HepG2 (cell line): Measurements from ENCODE around the gene TMED6. TPM values are rescaled to one million over a fixed set of nuclear protein-coding genes. Genes with fewer than 3 reads are reported as not detected.
A peak's percentile ranks its signal among the peaks of the same experiment; 100 is the strongest.

ENCODE experiments used
- ATAC-seq: fragments of 200-7000 bp; cut with Tn5 transposase; 3 replicates; pipeline ENCODE4 v1.9.1; 2020; ENCODE audit warnings: mild to moderate bottlenecking, moderate library complexity
- BruUV-seq: library from RNA; stranded (reverse); fragments of 400-500 nt; replicated peaks from 2 replicates; lab custom pipeline; 2021; lab: Mats Ljungman, UMichigan
- CTCF ChIA-PET: fragments of 300-600 bp; formaldehyde crosslinking; extraction: SDS; loops from one replicate; lab custom pipeline; 2021; ENCODE audit warnings: low total read pairs, inconsistent platforms, low intra/inter-chr PET ratio; lab: Yijun Ruan, JAX
- POLR2A ChIA-PET: fragments of 350-600 bp; sonication (Branson Sonifier 250); formaldehyde crosslinking; loops from one replicate; lab custom pipeline; 2020; ENCODE audit warnings: antibody characterized with exemption, inconsistent platforms; lab: Yijun Ruan, JAX
- DNase-seq: peaks from one replicate; pipeline ENCODE4 v3.0.0-alpha.2; 2015; ENCODE audit warnings: low spot score
- FAIRE-seq: peaks from 3 replicates; lab custom pipeline; 2011; peaks lifted over from hg19 to GRCh38; lab: Jason Lieb, UNC
- H2AFZ ChIP-seq: one replicate; pipeline ENCODE4 v1.6.1; 2011; ENCODE audit warnings: low read length, inconsistent platforms
- H3K27ac ChIP-seq: fragments of 300-600 bp; 3 replicates; pipeline ENCODE4 v1.8.0; 2011; ENCODE audit warnings: mixed run types, mild to moderate bottlenecking, mixed read lengths, low read length, inconsistent platforms; ENCODE audit not compliant: insufficient read depth; ENCODE audit errors: extremely low read length
- H3K27me3 ChIP-seq, 2 experiments: fragments of 200-600 bp in 1 of 2; 2 replicates in 1 of 2; 3 replicates in 1 of 2; pipeline versions ENCODE4 v1.6.0 to v1.8.0; 2011; ENCODE audit warnings: low read length in 2 of 2, mild to moderate bottlenecking in 2 of 2, moderate library complexity in 2 of 2, inconsistent platforms in 1 of 2; ENCODE audit not compliant: insufficient read depth in 2 of 2, control insufficient read depth in 1 of 2
- H3K36me3 ChIP-seq, 2 experiments: fragments of 200-600 bp in 1 of 2; replicated peaks in 1 of 2; 2 replicates in 1 of 2; 3 replicates in 1 of 2; pipeline versions ENCODE4 v1.5.1 to v1.8.0; 2011; ENCODE audit warnings: low read length in 2 of 2, inconsistent platforms in 1 of 2; ENCODE audit not compliant: insufficient read depth in 2 of 2, control insufficient read depth in 1 of 2
- H3K4me1 ChIP-seq: 2 replicates; pipeline ENCODE4 v1.5.1; 2012; ENCODE audit warnings: low read length, inconsistent platforms; ENCODE audit not compliant: insufficient read depth
- H3K4me2 ChIP-seq: 2 replicates; pipeline ENCODE4 v1.6.0; 2011; ENCODE audit warnings: low read depth, low read length, inconsistent platforms
- H3K4me3 ChIP-seq, 3 experiments: fragments of 200-600 bp in 1 of 3; sonication (generic), shearing (Covaris generic) in 1 of 3; replicated peaks in 1 of 3; 2 replicates each; pipeline ENCODE4 v1.5.1; 2011 to 2016; ENCODE audit warnings: low read length in 3 of 3, inconsistent platforms in 2 of 3, low read depth in 2 of 3, mild to moderate bottlenecking in 2 of 3, control low read depth in 1 of 3, mixed read lengths in 1 of 3; ENCODE audit not compliant: insufficient read depth in 1 of 3
- H3K79me2 ChIP-seq: one replicate; pipeline ENCODE4 v1.6.1; 2011; ENCODE audit warnings: low read length, inconsistent platforms; ENCODE audit not compliant: insufficient read depth
- H3K9ac ChIP-seq: 2 replicates; pipeline ENCODE4 v1.6.0; 2011; ENCODE audit warnings: mild to moderate bottlenecking, low read depth, low read length, inconsistent platforms; ENCODE audit not compliant: insufficient read depth
- H3K9me3 ChIP-seq: 2 replicates; pipeline ENCODE4 v1.5.1; 2012; ENCODE audit warnings: mild to moderate bottlenecking, low read length
- H4K20me1 ChIP-seq: 2 replicates; pipeline ENCODE4 v1.6.0; 2011; ENCODE audit warnings: inconsistent platforms, mild to moderate bottlenecking, low read length, moderate library complexity; ENCODE audit not compliant: insufficient read depth
- AHDC1 ChIP-seq: sonication (generic); formaldehyde crosslinking; IDR thresholded peaks from 2 replicates; pipeline ENCODE4 v1.5.1; 2020; ENCODE audit warnings: mild to moderate bottlenecking, missing genetic modification reagents, borderline replicate concordance
- AKAP8 ChIP-seq: sonication (generic); formaldehyde crosslinking; IDR thresholded peaks from 2 replicates; pipeline ENCODE4 v1.5.1; 2020; ENCODE audit warnings: mild to moderate bottlenecking, missing genetic modification reagents
- ARNT ChIP-seq: fragments of 450-650 bp; IDR thresholded peaks from 2 replicates; pipeline ENCODE4 v1.6.1; 2017
- ATF5 ChIP-seq: sonication (generic); formaldehyde crosslinking; IDR thresholded peaks from 2 replicates; pipeline ENCODE4 v1.4.0; 2020; ENCODE audit warnings: mild to moderate bottlenecking, low read depth, missing genetic modification reagents
- EED ChIP-seq: sonication (generic); formaldehyde crosslinking; IDR thresholded peaks from 2 replicates; pipeline ENCODE4 v1.5.0; 2020; ENCODE audit warnings: mild to moderate bottlenecking, missing genetic modification reagents
- GATA4 ChIP-seq: sonication (generic); IDR thresholded peaks from 2 replicates; pipeline ENCODE4 v1.6.1; 2016; ENCODE audit warnings: antibody characterized with exemption, low read depth, borderline replicate concordance
- HBP1 ChIP-seq: IDR thresholded peaks from 2 replicates; pipeline ENCODE4 v1.6.1; 2016; ENCODE audit warnings: low read depth, control low read depth
- HDAC1 ChIP-seq: sonication (generic); formaldehyde crosslinking; IDR thresholded peaks from 2 replicates; pipeline ENCODE4 v1.5.1; 2020; ENCODE audit warnings: mild to moderate bottlenecking, missing genetic modification reagents
- HES4 ChIP-seq: sonication (generic); formaldehyde crosslinking; IDR thresholded peaks from 2 replicates; pipeline ENCODE4 v1.9.0; 2021; ENCODE audit warnings: mild to moderate bottlenecking, missing genetic modification reagents, borderline replicate concordance
- MEIS1 ChIP-seq: sonication (generic); formaldehyde crosslinking; IDR thresholded peaks from 2 replicates; pipeline ENCODE4 v1.9.0; 2021; ENCODE audit warnings: mild to moderate bottlenecking, missing genetic modification reagents, moderate library complexity, borderline replicate concordance
- POLR2G ChIP-seq: fragments of 200-400 bp; formaldehyde crosslinking; IDR thresholded peaks from 2 replicates; pipeline ENCODE4 v1.6.1; 2018; ENCODE audit warnings: mild to moderate bottlenecking, low read depth, low read length, moderate library complexity
- RXRA ChIP-seq: sonication (generic); formaldehyde crosslinking; IDR thresholded peaks from 2 replicates; pipeline ENCODE4 v1.5.1; 2020; ENCODE audit warnings: missing genetic modification reagents
- SAP130 ChIP-seq: IDR thresholded peaks from 2 replicates; pipeline ENCODE4 v1.6.1; 2016; ENCODE audit warnings: low read depth
- SMARCC2 ChIP-seq: fragments of 450-650 bp; IDR thresholded peaks from 2 replicates; pipeline ENCODE4 v1.6.1; 2017; ENCODE audit warnings: antibody characterized with exemption, mild to moderate bottlenecking
- ZNF546 ChIP-seq: sonication (generic); formaldehyde crosslinking; conservative IDR thresholded peaks from 2 replicates; pipeline ENCODE4 v1.8.1; 2023; ENCODE audit warnings: mild to moderate bottlenecking, missing genetic modification reagents
- ZNF788 ChIP-seq: sonication (generic); formaldehyde crosslinking; IDR thresholded peaks from 2 replicates; pipeline ENCODE4 v1.5.0; 2020; ENCODE audit warnings: mild to moderate bottlenecking, missing genetic modification reagents, borderline replicate concordance
- ZZZ3 ChIP-seq: sonication (generic); formaldehyde crosslinking; IDR thresholded peaks from 2 replicates; pipeline ENCODE4 v1.4.0; 2020; ENCODE audit warnings: missing genetic modification reagents, mild to moderate bottlenecking, borderline replicate concordance
- WGBS: methylation state at CpG from one replicate; pipeline ENCODE4 v1.1.6; 2017; ENCODE audit warnings: low lambda C conversion rate; 5-methylcytosine and 5-hydroxymethylcytosine counted together
- in situ Hi-C: cut with HindIII; loops from 2 replicates; pipeline ENCODE4 v1.10.0; 2017; ENCODE audit warnings: low pct_unique_long_range_greater_than_20kb; ENCODE audit not compliant: extremely low pct_ligation_motif_present
- intact Hi-C: fragments of 100-400 bp; cut with micrococcal nuclease; formaldehyde crosslinking; loops from one replicate; pipeline ENCODE4 v1.10.0; 2022; ENCODE audit not compliant: unreplicated experiment
- polyA plus RNA-seq, 8 experiments: library from polyadenylated mRNA; depleted of rRNA in 3 of 8; stranded (reverse) in 7 of 8; unstranded in 1 of 8; fragments of >200 nt; fragmentation: Illumina TruSeq in 4 of 8; extraction: Trizol in 4 of 8; gene quantifications; 2 replicates each; pipeline versions ENCODE4 v1.2.1 to v1.2.3, GENCODE V29; 2011 to 2016; ENCODE audit warnings: low read depth in 4 of 8, missing spikeins in 1 of 8, mixed read lengths in 1 of 8; ENCODE audit not compliant: insufficient read depth in 1 of 8
- total RNA-seq, 5 experiments: library from RNA; depleted of rRNA; stranded (reverse); fragments of >200 nt; fragmentation: Illumina TruSeq; extraction: Trizol; gene quantifications; 2 replicates each; pipeline ENCODE4 v1.2.3, GENCODE V29; 2016; ENCODE audit warnings: low read depth in 1 of 5

The TMED6 gene
- total and polyA plus RNA-seq, 2 of the 13 experiments (the other 11 are each of a cell fraction or from before 2014, with no cell fraction given), result 9.8 to 14.4 TPM

- peaks cover 12 to 41% of the 10 kb centered on the region in 2 experiments for H3K36me3 ChIP-seq
- DNase-seq (no peak), FAIRE-seq (no peak), ATAC-seq (no peak)
- ChIA-PET CTCF (no interaction called here), POLR2A (interaction anchor here (1.7 to 5.8 kb wide), 3 partner anchors 11 to 51 kb away, joined by 5 to 52 read pairs (median 16); partner anchors contain the start of genes COG8, NIP7 and VPS4A)
- H3K4me1 ChIP-seq, result peaks cover 65% of the 10 kb centered on the region
- in situ Hi-C loops (no loop called here), intact Hi-C loops (no loop called here)
- H3K27ac ChIP-seq, result no peak overlapping the region
- peak overlapping the region; percentile 88 for H3K9ac ChIP-seq
- WGBS, result 66% methylated on average over 10 of the region's 10 CpGs
- BruUV-seq, result no TSS peak
- peaks cover 31% of the 10 kb centered on the region for H4K20me1 ChIP-seq
- peak overlapping the region; percentile 70 to 88 (median 84) for H3K4me3 ChIP-seq
- H3K9me3 ChIP-seq, result no peaks in the 10 kb centered on the region
- H3K79me2 ChIP-seq, result peaks cover 66% of the 10 kb centered on the region
- H2AFZ ChIP-seq, result no peak overlapping the region
- H3K4me2 ChIP-seq, result peak overlapping the region; percentile 80
- H3K27me3 ChIP-seq, result no peaks in the 10 kb centered on the region
- TF ChIP-seq ARNT (no peak), HBP1 (0 out of 2 replicates have a peak, but pooled peaks have one; percentile 12), ZNF546 (CRISPR knock-in tag) (0 out of 2 replicates have a peak, but pooled peaks have one; percentile 6), ZZZ3 (CRISPR knock-in tag) (no peak), SMARCC2 (no peak), EED (CRISPR knock-in tag) (0 out of 2 replicates have a peak, but pooled peaks have one; percentile 20), POLR2G (peak; percentile 36; the same call in 1 of the 2 replicates), HES4 (CRISPR knock-in tag) (0 out of 2 replicates have a peak, but pooled peaks have one; percentile 40), ATF5 (CRISPR knock-in tag) (0 out of 2 replicates have a peak, but pooled peaks have one; percentile 4), SAP130 (no peak), RXRA (CRISPR knock-in tag) (0 out of 2 replicates have a peak, but pooled peaks have one; percentile 6), MEIS1 (CRISPR knock-in tag) (no peak), ZNF788 (CRISPR knock-in tag) (peak; percentile 23; the same call in 1 of the 2 replicates), AHDC1 (CRISPR knock-in tag) (0 out of 2 replicates have a peak, but pooled peaks have one; percentile 8), HDAC1 (peak; percentile 17; the same call in 1 of the 2 replicates), AKAP8 (CRISPR knock-in tag) (peak; percentile 56; the same call in 1 of the 2 replicates), GATA4 (0 out of 2 replicates have a peak, but pooled peaks have one; percentile 22)
These were observed 22.7 kb downstream of the TMED6 start for GRCh38 chr16:69328854-69329316.
